GM19240 (cell line): ENCODE results near the gene NR3C1.

Experiments
- DNase-seq: peaks from one replicate; pipeline ENCODE4 v3.0.0; 2011; ENCODE audit warnings: low spot score; ENCODE audit not compliant: insufficient read length

The NR3C1 gene

GRCh38 chr5:143312822-143313221, 90.7 kb downstream of the NR3C1 start:
- no peak for DNase-seq

DNA sequence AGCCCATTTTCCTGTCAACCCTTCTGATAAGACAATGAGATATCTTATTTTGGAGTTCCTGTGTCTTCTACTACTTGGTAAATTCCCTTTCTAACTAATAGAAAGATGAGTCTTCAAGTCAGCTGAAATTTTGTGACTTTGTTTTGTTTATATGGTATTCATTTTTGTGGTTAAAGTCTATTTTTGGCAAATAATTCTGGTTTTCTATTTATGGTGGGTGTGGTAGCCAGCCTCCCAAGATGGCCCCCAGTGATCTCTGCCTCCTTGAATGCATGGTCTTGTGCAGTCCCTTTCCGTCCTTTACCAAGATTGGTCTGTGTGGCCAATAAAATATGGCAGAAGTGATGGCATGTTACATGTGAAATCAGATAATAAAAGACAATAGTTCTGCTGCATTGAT, 91.5 kb downstream of the NR3C1 start:
- DNase-seq = no peak

GRCh38 chr5:143311428-143311827, 92.1 kb downstream of the NR3C1 start:
- no peak for DNase-seq

GRCh38 chr5:143309661-143310431, 93.6 kb downstream of the NR3C1 start:
- DNase-seq = no peak

- no peak for DNase-seq
These were observed 94.8 kb downstream of the NR3C1 start for GRCh38 chr5:143308731-143309130.

DNA sequence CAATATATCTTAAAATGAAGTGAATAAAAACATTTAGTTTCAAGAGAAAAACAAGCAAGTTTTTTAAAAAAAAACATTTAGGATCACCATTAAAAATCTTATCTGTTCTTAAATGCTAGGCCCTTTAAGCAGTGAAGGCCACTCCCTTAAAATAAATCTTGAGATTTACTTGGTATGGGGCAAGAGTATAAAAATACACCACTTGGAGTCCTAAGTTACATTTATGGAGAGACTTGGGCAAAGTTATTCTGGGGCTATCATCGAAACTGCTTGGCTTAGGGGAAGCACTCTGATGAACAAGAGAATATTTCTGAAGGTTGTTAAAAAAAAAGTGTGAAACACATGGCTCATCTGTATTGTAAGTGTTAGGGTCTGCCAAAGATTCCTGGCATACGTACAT, 97.4 kb downstream of the NR3C1 start:
- no peak for DNase-seq

DNA sequence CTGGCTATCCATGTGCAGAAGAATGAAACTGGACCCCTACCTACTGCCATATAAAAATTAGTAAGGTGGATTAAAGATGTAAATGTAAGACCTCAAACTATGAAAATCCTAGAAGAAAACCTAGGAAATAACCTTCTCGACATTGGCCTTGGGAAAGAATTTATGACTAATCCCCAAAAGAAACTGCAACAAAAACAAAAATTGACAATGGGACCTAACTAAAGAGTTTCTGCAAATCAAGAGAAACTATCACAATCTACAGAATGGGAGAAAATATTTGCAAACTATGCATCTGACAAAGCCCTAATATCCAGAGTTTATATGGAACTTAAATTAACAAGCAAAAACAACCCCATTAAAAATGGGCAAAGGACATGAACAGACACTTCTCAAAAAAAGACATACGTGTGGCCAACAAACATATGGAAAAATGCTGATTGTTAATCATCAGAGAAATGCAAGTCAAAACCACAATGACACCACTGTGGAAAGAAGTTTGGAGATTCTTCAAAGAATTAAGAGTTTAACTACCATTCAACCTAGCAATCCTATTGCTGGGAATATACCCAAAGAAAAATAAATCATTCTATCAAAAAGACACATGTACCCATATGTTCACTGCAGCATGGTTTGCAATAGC, 98.5 kb downstream of the NR3C1 start:
- DNase-seq = no peak

DNA sequence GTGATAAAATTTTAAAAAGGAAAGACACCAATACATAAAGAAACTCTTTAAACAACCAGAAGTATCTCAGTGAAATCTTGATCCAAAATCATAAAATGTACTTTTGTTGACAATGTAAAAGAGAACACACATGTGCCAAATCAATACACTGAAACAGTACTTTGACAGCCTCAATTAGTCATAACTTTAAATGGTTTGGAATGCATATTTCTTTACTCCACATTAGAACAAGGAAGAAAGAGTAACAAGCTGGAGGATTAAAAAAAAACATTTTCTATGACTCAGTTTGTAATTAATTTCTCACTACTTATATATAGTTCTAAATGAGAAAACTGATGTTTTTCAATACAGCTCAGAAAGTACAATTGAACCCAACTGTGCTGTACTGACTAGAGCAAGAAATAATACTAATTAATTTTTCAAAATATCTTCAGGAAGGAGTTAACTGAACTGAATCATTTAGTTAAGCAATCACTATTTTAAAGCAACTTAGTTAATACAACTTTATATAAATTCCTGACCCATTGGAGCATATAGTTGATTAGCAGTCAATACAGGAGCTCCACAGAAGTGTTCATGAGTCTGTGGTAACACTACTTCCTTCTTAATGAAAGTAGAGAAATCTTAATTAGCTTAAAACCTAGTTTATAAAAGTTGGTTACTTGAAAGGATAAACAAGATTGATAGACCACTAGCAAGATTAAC, 101.0 kb downstream of the NR3C1 start:
- DNase-seq = no peak

GRCh38 chr5:143297756-143298155, 105.7 kb downstream of the NR3C1 start:
- DNase-seq = no peak

DNA sequence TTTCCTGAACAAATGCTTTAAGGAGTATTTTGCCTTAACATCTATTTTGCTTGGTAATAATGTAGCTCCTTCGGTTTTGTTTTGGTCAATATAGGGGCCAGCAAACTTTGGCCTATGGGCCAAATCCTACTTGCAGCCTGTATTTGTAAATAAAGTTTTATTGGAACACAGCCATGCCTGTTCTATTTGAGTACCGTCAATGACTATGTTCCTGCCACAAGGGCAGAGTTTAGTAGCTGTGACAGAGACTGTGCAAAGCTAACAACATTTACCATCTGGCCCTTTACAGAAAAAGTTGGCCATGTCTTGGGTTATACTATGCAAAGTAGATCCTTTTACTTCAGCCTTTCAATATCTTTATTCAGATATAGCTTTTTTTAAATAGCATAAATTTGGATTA, 113.4 kb downstream of the NR3C1 start:
- no peak for DNase-seq

GRCh38 chr5:143284521-143284920, 119.0 kb downstream of the NR3C1 start:
- no peak for DNase-seq

GRCh38 chr5:143284002-143284401, 119.5 kb downstream of the NR3C1 start:
- DNase-seq = no peak

GRCh38 chr5:143281226-143281625, 122.3 kb downstream of the NR3C1 start:
- DNase-seq = no peak

GRCh38 chr5:143279698-143280097, 123.8 kb downstream of the NR3C1 start:
- DNase-seq = no peak

DNA sequence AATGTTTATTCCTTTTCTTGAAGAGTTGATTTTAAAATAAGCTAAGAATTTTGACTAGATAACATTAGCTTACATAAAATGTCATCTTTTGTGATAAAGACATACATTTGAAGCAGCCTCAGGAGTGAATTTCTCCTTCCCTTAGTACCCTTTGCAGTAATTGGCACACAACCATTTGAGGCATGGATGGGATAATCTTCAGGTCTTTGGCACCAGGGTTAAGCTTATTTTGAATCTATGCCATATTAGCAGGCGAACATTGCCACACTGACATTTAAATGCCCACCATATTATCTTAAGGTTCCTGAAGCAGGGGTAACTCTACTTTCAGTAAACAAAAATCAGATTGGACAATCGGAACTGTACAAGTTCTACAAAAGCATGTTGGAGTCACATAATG, 126.0 kb downstream of the NR3C1 start:
- DNase-seq = no peak

GRCh38 chr5:143275512-143276363, 127.7 kb downstream of the NR3C1 start:
- DNase-seq = no peak

- DNase-seq = no peak
These were observed 128.5 kb downstream of the NR3C1 start for GRCh38 chr5:143274952-143275351.

GRCh38 chr5:143271431-143271830, 132.1 kb downstream of the NR3C1 start:
- no peak for DNase-seq

GRCh38 chr5:143268388-143268787, 135.1 kb downstream of the NR3C1 start:
- no peak for DNase-seq

DNA sequence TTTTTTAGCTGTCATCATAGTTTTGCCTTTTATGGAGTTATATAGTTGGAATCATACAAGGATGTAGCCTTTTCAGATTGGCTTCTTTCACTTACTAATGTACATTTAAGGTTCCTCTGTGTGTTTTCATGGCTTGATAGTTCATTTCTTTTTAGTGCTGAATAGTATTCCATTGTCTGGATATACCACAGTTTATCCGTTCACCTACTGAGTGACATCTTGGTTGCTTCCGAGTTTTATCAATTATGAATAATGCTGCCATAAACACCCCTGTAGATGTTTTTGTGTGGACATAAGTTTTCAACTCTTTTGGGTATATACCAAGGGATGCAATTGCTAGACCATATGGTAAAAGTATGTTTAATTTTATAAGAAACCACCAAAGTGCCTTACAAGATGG, 136.3 kb downstream of the NR3C1 start:
- no peak for DNase-seq

DNA sequence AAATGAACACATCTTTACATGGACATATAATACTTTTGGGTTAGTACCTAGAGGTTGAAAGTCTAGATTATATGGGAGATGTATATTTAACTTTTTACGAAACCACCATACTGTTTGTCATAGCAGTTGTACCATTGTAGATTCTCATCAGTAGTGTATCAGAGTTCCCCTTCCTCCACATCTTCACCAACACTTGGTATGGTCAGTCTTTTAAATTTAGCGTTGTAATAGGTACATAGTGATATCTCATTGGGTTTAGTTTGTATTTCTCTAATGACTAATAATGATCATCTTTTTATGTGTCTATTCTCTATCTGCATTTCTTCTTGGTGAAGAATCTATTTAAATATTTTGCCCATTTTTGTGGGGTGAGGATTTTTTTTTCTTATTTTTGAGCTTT, 137.5 kb downstream of the NR3C1 start:
- DNase-seq = no peak
